NCI-H524 treated with DMSO at 0.1 percent for 48 hours (cell line): Measurements from ENCODE around the gene CREB5.
A peak's percentile ranks its signal among the peaks of the same experiment; 100 is the strongest.

ENCODE experiments used
- DNase-seq: peaks from one replicate; lab custom pipeline; 2025; lab: John Stamatoyannopoulos, UW

Gene CREB5

GRCh38 chr7:28685644-28686417, 273.5 kb downstream of the CREB5 start:
- DNase-seq = no peak

- no peak for DNase-seq
These were observed 274.1 kb downstream of the CREB5 start for GRCh38 chr7:28686418-28686800.

- DNase-seq = no peak
These were observed 275.2 kb downstream of the CREB5 start for GRCh38 chr7:28687537-28687936.

- no peak for DNase-seq
These were observed 275.9 kb downstream of the CREB5 start for GRCh38 chr7:28688174-28688573.

- DNase-seq = no peak
These were observed 276.3 kb downstream of the CREB5 start for GRCh38 chr7:28688651-28689050.

- no peak for DNase-seq
These were observed 283.3 kb downstream of the CREB5 start for GRCh38 chr7:28695300-28696295.

GRCh38 chr7:28697913-28698563, 285.7 kb downstream of the CREB5 start:
- no peak for DNase-seq

GRCh38 chr7:28698840-28699239, 286.5 kb downstream of the CREB5 start:
- DNase-seq = no peak

GRCh38 chr7:28700096-28700495, 287.8 kb downstream of the CREB5 start:
- DNase-seq = no peak

- no peak for DNase-seq
These were observed 288.5 kb downstream of the CREB5 start for GRCh38 chr7:28700790-28701203.

GRCh38 chr7:28701731-28702130, 289.4 kb downstream of the CREB5 start:
- no peak for DNase-seq

GRCh38 chr7:28702171-28702570, 289.9 kb downstream of the CREB5 start:
- no peak for DNase-seq

- peak; percentile 21 for DNase-seq
These were observed 290.9 kb downstream of the CREB5 start for GRCh38 chr7:28703037-28703765.

- no peak for DNase-seq
These were observed 292.4 kb downstream of the CREB5 start for GRCh38 chr7:28704706-28705105.

GRCh38 chr7:28705350-28705749, 293.0 kb downstream of the CREB5 start:
- no peak for DNase-seq

- no peak for DNase-seq
These were observed 294.3 kb downstream of the CREB5 start for GRCh38 chr7:28706584-28706983.

GRCh38 chr7:28707291-28707690, 295.0 kb downstream of the CREB5 start:
- no peak for DNase-seq

- DNase-seq = no peak
These were observed 296.0 kb downstream of the CREB5 start for GRCh38 chr7:28708033-28708951.

- no peak for DNase-seq
These were observed 297.4 kb downstream of the CREB5 start for GRCh38 chr7:28709748-28710147.

- DNase-seq = no peak
These were observed 298.8 kb downstream of the CREB5 start for GRCh38 chr7:28711114-28711513.
